ENCODE measurements around the gene CST3.

Gene CST3

DNA sequence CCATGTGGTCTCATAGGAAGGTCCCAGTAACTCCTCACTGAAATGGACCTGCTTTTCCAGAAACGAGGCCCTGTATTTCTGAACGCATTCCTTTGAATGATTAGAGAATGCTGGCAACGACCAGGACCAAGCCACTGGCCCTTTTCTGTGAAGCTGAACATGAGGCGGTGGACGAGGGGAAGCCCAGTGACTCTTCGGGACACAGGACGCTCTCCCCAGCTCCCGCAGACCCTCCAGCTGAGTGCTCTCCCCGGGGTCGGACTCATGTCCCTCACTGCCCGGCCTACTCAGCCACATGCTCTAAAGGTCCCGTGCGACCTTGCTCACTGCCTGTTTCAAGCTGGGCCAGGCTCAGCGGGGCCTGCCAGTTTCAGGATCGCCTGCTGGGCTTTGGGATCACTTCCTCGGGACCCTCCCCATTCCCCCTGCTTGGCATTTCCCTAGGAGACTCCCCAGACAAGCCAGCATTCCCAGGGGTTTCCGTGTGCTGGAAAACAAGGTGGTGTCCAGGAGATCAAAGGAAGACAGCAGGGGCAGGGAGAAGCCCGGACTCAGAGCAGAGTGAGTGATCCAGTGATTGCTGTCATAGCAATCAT lies 29.4 kb downstream of the CST3 start:
- no peak for DNase-seq (ENCODE audit: low read depth)
- no peak overlapping the region for H3K4me3 ChIP-seq (ENCODE audit: low read depth, low read length)

- no peak for DNase-seq (ENCODE audit: low read depth)
- H3K4me3 ChIP-seq (ENCODE audit: low read depth, low read length): no peak overlapping the region
These were observed 30.1 kb downstream of the CST3 start for GRCh38 chr20:23607497-23608245.

DNA sequence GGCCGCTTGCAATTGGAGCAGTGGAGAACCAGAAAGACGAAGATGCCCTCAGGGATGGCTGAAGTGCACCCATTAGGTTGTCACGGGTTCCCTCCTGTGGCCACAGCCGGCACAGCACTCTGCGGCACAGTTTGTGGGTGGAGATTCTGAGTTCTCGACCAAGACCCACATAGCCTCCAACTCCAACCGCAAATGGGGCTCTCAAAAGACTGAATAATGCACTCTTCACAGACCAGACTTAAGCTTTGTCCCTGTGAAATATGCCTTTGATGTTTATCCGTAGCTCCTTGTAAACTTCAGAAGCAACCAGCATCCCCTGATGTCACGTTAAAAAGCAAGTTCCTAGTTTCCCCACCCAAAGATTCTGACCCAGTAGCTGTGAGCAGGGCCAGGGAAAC lies 31.1 kb downstream of the CST3 start:
- DNase-seq (ENCODE audit: low read depth): no peak
- no peak overlapping the region for H3K4me3 ChIP-seq (ENCODE audit: low read depth, low read length)

DNA sequence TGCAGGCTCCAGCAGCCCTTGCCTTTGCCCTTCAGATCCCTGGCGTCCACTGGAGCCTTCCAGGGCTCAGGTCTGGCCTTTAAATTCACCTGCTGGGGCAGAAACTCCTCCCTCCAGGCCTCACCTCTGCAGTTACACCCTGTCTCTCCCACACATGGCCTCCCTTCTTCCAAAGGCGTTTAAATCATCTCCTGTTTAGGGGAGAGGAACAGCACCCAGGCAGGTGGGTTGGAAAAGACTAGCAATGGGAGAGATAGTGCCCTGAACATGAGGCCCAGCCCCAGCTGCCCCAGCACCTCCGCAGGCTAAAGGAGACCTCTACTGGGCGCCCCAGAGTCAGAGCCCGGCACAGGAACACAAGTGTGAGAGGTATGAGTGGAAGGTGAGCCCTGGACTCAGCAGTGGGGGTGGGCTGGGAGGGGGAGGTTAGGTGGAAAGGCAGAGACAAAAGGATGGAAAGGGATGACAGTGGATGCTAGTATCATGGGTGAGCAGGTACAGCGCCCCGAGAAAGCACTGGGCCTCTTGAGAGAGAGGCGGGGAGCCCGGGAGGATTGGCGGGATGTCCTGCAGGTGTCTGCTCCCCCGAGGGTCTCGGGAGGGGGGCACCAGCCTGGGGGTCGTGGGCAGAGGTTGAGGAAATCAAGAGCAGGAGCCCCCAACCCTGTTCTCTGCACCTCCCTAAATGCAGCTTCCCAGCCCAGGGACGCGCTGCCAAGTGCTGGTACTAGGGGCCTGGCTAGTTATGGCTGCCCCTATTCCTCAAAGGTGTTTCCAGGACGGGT lies 31.7 kb downstream of the CST3 start, which contains the start of gene CST9:
Gene CST9, minus strand, starts transcription at position 51 of the 785 bp plus-strand sequence. CDS start 53 bp downstream, outside the sequence.
- H3K4me3 ChIP-seq (ENCODE audit: low read depth, low read length): no peak within 1 kb of the TSS
- DNase-seq (ENCODE audit: low read depth): no peak

DNA sequence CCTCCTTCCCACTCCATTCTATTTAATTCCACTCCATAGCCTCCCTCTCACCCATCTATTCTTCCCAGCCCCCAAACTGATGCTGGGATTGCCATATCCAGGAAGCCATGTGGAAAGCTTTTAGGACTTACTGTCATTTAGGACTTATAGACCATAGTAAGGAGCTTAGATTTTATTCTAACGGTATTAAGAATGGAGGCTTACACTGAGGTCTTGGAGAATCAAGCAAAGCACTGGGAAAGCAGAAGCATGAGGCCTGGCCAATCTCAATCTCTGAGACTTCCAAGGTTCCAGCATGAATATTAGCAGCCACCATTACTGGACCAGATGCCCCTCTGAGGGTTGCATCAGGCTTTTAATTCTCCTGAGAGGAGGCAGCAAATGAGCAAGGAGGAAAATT lies 33.4 kb downstream of the CST3 start:
- H3K4me3 ChIP-seq (ENCODE audit: low read depth, low read length): no peak overlapping the region
- DNase-seq (ENCODE audit: low read depth): no peak

- H3K4me3 ChIP-seq (ENCODE audit: low read depth, low read length): no peak overlapping the region
- no peak for DNase-seq (ENCODE audit: low read depth)
These were observed 34.4 kb downstream of the CST3 start for GRCh38 chr20:23603321-23603720.

GRCh38 chr20:23602699-23603098 lies 35.1 kb downstream of the CST3 start:
- DNase-seq (ENCODE audit: low read depth): no peak
- no peak overlapping the region for H3K4me3 ChIP-seq (ENCODE audit: low read depth, low read length)

DNA sequence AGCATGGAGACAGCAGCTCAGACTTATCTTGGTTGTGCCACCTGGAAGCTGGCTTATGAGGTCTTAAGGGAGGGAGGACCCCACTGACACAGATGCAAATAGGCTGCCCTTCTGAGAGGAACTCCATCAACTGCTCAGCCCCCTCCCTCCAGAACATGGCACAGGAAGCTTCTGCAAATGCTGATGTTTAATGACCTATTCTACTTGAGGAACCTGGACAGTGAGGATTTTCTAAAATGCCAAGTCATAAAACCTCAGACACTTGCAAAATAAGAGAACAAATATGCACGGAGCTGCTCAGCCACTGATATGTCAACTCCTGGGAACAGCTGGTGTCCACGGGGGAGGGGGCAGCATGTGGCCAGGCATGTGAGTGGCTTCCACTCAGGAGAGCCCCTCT lies 35.5 kb downstream of the CST3 start:
- no peak for DNase-seq (ENCODE audit: low read depth)

DNA sequence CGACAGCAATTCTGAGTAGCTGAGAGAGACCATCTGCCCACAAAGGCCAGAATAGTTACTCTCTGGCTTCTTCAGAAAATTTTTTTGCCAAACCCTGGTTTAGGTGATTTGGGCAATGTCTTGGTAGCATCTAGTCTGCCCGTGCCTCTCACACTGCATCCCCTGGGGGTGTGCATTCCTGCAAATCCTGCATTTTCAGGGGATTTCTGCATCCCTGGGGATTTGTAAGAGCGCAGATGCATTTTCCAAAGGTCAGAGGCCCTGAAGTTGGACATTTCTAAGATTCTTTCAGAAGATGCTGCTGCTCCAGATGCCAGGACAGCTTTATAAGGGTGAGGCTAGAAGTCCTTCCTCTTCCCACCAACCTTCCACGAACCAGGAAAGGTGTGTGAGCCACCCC lies 36.0 kb downstream of the CST3 start:
- no peak overlapping the region for H3K4me3 ChIP-seq (ENCODE audit: low read depth, low read length)

More for the DNA sequence above, 35.5 kb downstream of the CST3 start:
- no peak overlapping the region for H3K4me3 ChIP-seq (ENCODE audit: low read depth, low read length)

GRCh38 chr20:23598481-23598880 lies 39.3 kb downstream of the CST3 start:
- DNase-seq (ENCODE audit: low read depth): no peak
- no peak overlapping the region for H3K4me3 ChIP-seq (ENCODE audit: low read depth, low read length)

More for the DNA sequence above, 36.0 kb downstream of the CST3 start:
- DNase-seq (ENCODE audit: low read depth): no peak

GRCh38 chr20:23596579-23597250 lies 41.0 kb downstream of the CST3 start:
- DNase-seq (ENCODE audit: low read depth): no peak
- no peak overlapping the region for H3K4me3 ChIP-seq (ENCODE audit: low read depth, low read length)

GRCh38 chr20:23595941-23596340 lies 41.8 kb downstream of the CST3 start:
- H3K4me3 ChIP-seq (ENCODE audit: low read depth, low read length): no peak overlapping the region
- DNase-seq (ENCODE audit: low read depth): no peak

DNA sequence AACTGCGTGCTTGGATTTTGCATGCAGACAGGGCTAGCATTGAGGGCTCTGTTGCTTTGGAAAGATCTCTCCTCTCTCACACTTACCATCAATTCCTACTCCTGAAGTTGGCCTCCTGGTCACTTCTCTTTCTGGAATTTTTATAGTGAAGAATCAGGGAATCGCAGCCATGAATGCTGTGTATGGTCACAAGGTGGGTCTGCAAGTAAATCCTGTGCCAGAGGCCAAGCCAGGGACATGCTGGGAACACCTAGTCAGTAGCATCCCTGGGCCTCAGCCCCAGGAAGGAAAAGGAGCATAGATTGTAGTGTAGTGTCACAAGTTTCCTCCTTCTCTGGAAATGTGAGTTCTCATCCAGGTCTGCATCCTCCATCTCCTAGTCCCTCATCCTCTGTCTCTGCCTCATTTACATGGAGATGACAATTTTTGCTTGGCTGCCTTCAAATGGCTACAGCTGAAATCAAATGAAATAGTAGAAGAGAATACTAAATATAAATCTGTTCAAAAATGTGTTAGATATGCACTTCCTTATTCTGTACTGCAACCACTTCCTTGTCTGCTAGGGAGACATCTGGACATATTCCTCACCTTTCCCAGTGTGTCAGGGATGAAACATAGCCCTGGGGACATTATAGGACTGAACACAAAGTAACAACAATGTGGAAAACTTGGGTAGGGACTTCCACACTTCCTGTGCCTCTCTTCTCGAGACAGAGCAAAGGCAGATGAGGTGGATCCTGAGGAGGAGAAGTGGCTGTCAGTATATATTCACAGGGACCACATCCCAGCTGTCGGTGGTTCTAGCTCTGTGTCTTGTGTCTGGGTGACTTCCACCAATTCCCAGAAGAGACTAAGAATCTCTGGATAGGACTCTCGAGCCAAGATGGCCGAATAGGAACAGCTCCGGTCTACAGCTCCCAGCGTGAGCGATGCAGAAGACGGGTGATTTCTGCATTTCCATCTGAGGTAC lies 49.0 kb downstream of the CST3 start:
- H3K4me3 ChIP-seq (ENCODE audit: low read depth, low read length): no peak overlapping the region

DNA sequence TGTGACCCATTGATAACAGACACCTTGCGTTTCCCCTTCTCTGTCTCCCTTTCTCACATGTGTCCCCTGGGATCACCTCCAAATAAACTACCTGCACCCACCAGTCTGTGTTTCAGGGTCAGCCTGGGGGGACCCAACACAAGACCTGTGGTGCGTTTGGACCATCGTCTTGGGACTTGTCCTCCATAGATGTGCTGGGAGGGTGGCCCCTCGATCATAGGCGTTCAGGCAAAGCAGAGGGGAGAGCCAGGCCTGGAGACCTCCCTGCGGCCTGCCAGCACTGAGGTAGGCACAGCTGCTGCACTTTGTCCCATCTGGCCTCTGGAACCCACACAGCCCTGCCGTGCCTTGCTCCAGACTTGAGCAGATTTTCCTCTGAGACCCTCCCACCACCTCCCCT lies 50.1 kb downstream of the CST3 start:
- no peak for DNase-seq (ENCODE audit: low read depth)
- H3K4me3 ChIP-seq (ENCODE audit: low read depth, low read length): no peak overlapping the region

More for the DNA sequence above, 49.0 kb downstream of the CST3 start:
- no peak for DNase-seq (ENCODE audit: low read depth)

GRCh38 chr20:23586735-23587525 lies 50.8 kb downstream of the CST3 start:
- H3K4me3 ChIP-seq (ENCODE audit: low read depth, low read length): no peak overlapping the region
- DNase-seq (ENCODE audit: low read depth): no peak

DNA sequence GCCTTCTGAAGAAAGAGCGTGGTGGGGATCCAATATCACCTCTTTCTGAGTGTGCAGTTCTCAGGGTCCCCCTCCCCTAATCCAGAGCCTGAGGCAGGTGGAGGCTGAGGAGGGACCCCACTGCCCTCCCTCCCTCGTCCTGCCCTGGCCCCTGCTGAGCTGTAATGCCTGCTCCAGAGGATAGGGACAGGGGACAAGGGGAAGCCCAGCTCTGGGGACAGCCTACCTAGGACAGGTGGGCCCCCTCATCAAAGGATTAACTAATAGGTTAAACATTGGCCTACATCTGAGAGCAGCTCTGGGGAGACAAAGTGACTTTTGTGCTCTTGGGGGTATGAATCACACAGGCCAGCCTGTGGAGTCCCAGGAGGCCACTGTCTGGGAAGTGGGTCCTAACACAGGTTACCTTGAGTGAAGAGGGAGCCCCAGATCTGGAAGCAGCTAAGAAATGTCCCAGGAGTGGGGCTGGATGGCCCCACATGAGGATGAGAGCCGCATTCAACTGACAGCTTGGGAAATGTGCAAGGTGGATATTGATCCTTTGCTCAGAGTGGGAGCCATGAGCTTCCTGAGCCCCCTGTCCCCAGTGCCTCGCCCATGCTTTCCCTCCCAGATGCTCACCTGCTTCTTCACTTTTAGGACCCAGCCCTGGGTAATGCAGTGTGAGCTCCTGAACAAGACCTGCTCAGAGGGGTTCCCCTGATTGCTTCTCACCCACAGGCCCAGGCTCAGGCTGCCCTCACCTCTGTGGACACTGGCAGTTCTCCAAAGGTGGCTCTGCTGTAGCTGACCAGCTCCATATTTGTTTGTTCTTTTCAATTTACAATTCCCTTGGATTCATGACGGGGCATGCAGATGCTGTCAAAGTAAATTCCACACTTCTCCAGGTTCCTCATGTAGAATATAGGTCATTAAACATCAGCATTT lies 51.7 kb downstream of the CST3 start:
- no peak overlapping the region for H3K4me3 ChIP-seq (ENCODE audit: low read depth, low read length)
- DNase-seq (ENCODE audit: low read depth): no peak

DNA sequence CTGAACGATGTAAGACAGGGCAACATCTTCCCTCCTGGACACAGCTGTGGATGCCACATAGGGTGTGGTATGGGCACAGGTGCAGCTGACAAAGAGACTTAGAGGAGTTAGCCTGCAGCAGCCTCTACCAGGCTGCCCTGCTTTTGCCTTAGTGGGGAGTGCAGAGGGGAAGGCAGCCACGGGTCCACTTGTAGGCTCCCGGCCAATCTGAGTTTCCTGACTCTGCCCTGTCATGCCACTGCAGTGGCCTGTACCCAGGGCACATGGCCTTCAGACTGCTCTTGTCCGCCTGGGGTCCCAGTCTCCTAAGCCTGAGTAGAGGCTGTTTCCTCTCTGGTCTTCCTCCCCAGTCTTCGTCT lies 52.3 kb downstream of the CST3 start:
- DNase-seq (ENCODE audit: low read depth): no peak
- no peak overlapping the region for H3K4me3 ChIP-seq (ENCODE audit: low read depth, low read length)

All from skeletal muscle cell (primary cell).